Esophagus squamous epithelium (tissue), 4 donors: Measurements from ENCODE around the gene TRIM72.

ENCODE experiments used
- POLR2A ChIP-seq, 4 donors: fragments of 450-650 bp; IDR thresholded peaks; one replicate each; pipeline ENCODE4 v1.6.1; 2017; ENCODE audit warnings: antibody characterized with exemption in 4 of 4, mild to moderate bottlenecking in 4 of 4, moderate library complexity in 3 of 4
- TF ChIP-seq, protein P1 (sequence below), 6 experiments: fragments of 450-650 bp in 4 of 6; fragments of 200-600 bp in 2 of 6; sonication (generic) in 2 of 6; IDR thresholded peaks; one replicate each; pipeline ENCODE4 v1.5.1; 2016 to 2019; ENCODE audit warnings: antibody characterized with exemption in 6 of 6, mild to moderate bottlenecking in 4 of 6, moderate library complexity in 4 of 6

- TF ChIP-seq, protein P1, sequence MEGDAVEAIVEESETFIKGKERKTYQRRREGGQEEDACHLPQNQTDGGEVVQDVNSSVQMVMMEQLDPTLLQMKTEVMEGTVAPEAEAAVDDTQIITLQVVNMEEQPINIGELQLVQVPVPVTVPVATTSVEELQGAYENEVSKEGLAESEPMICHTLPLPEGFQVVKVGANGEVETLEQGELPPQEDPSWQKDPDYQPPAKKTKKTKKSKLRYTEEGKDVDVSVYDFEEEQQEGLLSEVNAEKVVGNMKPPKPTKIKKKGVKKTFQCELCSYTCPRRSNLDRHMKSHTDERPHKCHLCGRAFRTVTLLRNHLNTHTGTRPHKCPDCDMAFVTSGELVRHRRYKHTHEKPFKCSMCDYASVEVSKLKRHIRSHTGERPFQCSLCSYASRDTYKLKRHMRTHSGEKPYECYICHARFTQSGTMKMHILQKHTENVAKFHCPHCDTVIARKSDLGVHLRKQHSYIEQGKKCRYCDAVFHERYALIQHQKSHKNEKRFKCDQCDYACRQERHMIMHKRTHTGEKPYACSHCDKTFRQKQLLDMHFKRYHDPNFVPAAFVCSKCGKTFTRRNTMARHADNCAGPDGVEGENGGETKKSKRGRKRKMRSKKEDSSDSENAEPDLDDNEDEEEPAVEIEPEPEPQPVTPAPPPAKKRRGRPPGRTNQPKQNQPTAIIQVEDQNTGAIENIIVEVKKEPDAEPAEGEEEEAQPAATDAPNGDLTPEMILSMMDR (IDR thresholded peaks at IDR 0.05), result no peak
- TF ChIP-seq POLR2A (IDR thresholded peaks at IDR 0.05), result no peak
Measured at GRCh38 chr16:31185339-31185738, 28.6 kb upstream of the TRIM72 start.
